GM18526 (cell line): ENCODE data around the gene LYPLAL1.

Source experiments
- POLR2A ChIP-seq: IDR thresholded peaks from 3 replicates; pipeline ENCODE4 v1.6.1; 2011; ENCODE audit not compliant: insufficient read length; ENCODE audit errors: extremely low read depth

LYPLAL1 gene

DNA sequence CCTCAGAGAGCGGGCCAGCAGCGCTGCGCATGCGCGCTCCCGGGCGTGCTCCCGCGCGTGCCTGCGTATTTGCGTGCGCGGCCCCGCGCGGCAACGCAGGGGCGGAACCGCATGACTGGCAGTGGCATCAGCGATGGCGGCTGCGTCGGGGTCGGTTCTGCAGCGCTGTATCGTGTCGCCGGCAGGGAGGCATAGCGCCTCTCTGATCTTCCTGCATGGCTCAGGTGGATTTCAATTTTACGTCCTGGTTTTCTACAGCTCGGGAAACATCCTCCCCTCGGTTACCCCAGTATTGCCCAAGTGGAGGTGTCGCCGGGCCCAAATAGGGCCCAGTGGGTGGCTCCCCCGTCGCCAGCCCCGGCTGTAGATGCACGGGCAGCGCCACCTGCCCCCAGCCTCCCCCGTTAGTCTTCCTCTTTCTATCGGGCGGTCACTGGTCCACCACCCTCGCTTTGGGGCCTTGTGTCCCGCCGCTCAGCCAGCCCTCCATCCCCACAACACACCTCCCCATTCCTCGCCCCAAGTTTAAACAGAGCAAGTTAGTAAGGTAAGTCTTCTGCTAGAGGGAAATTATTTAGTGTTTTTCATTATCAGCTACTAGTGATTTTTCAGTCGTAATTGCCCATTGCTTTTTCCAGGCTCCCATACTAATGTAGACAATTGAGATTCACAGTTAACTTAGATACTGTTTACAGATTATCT lies at the start of gene LYPLAL1:
Gene LYPLAL1, plus strand, starts transcription at position 121 of the 702 bp plus-strand sequence. Its CDS starts 13 bp downstream, at position 134.
- peak; percentile 96 for TF ChIP-seq POLR2A

DNA sequence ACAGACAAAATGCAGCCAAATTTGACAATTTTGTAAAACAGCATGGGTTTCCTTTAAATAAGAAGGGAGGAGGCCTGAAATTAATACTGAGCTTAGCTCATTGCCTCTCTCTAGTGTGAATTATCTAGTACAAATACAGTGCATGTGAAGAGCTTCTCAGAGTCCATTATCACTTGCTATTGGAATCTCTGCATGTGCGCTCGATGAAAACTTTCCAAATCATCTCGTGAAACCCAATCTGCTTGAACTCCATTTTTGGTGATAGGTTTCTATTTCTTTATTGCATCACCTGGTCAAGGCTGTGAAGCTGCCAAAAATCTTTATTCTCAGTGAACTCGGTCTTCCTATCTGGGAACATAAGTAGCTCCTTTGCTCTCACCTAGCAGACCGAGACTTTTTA lies 49.5 kb upstream of the LYPLAL1 start:
- TF ChIP-seq POLR2A = no peak

DNA sequence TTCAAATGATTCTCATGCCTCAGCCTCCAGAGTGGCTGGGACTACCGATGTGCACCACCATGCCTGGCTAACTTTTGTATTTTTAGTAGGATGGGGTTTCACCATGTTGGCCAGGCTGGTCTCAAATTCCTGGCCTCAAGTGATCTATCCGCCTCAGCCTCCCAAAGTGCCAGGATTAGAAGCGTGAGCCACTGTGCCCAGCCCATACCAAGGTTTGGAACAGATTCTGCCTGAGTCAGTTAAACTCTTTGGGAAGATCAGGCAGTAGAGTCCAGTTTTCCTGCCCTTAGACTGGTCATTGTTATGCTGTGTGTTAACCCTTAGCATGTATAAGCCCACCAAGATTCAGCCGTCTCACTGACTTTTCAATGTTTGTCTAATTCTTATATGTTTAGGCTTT lies 48.3 kb upstream of the LYPLAL1 start:
- TF ChIP-seq POLR2A = no peak

DNA sequence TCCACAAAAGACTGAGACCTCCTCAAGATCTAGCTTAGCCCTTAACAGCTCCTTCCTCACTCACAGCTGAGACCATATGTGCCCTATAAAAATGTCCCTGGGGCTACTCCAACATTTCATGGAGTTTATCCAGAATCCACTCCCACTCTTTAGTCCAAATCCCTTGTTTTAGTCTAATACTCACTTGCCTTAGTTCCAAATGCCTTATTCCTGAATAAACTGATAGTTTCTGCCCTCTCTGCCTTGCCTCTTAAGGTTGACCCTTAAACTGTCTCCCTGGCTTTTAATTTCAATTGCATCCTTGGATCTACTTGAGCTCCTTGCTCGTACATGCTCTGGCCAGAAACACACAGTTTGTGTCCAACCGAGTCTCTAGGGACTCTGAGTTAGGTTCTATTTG lies 47.3 kb upstream of the LYPLAL1 start:
- TF ChIP-seq POLR2A = no peak

DNA sequence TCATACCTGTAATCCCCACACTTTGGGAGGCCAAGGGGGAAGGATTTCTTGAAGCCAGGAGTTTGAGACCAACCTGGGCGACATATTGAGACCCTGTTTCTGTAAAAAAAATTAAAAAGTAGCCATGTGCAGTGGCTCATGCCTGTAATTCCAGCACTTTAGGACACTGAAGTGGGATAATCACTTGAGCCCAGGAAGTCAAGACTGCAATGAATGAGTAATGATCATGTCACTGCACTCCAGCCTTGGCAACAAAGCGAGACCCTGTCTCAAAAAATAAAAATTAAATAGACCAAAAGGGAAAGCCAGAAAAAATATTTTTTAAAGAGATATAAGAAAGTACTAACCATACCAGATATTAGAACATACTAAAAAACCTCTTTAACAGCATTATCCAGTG lies 44.7 kb upstream of the LYPLAL1 start:
- no peak for TF ChIP-seq POLR2A

DNA sequence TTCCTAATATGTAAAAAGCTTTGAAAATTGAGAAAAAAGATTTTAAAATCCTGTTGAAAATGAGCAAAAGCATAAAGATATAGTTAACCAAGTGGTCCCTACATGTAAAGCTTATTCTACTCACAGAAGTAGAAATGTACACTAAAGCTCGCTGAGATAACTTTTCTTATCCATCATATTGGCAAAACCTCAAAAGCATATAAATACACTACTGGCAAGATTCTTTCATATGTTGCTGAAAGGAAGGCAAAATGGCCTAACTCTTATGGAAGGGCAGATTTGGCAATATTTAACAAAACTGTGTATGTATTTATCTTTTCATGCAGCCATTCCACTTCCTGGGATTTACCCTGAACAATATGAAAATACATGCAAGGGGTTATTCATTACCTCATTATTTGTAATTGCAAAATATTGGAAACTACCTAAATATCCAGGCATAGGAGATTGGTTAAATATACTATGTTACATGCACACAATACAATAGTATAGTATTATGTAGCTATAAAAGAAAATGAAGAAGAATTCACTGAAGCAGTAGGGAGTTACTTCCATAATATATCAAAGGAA lies 43.2 kb upstream of the LYPLAL1 start:
- no peak for TF ChIP-seq POLR2A

DNA sequence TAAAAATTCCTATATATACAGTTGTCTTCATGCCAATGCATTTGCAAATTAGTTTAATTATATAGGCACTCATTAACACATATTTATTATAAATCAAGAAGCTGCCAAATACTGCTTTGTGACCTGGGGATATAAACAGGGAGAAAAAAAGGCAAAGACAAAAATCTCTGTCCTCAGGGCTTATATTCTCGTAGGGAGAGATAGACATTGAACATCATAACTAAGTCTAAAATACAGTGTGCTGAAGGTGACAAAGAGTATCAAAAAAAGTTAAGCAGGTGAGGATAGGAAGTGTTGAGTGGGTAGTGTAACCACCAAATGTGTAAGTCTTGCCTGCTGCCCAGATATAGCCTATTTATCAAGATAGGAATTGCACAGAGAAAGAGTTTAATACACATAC lies 40.7 kb upstream of the LYPLAL1 start:
- TF ChIP-seq POLR2A = no peak

DNA sequence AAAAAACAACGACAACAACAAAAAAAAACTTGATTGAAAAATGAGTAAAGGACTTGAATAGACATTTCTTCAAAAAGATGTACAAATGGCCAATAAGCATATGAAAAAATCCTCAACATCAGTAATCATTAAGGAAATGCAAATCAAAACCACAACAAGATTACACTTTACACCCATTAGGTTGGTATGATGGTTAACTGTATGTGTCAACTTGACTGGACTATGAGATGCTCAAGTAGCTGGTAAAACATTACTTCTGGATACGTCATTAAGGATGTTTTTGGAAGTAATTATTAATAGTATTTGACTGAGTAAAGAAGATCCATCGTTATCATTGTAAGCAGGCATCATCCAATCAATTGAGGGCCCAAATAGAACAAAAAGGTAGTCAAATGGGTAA lies 34.9 kb upstream of the LYPLAL1 start:
- TF ChIP-seq POLR2A = no peak

DNA sequence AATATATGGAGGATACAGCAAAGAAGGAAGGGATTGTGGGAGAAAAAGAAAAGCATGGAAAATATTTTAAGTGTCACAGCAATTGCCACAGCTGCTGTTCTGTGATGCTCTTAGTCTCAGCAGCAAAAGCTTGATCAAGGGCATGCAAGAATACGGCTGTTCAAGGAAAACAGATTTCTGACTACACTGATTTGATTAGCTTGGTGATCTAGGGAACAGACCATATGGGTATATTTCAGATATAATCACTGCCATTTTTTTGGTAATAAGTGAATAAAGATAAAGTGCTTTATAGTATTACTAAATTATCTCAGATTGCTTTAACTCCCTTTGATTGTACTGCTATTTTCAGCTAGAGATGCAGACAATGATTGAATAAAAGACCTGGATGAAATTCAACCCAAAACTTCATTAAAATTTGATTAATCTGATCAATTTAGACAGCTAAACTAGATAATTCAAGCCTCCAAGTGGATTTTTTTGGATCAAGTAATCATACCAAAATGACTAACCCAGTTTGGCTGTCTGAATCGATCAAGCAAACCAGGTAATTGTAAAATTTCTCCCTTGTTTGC lies 33.3 kb upstream of the LYPLAL1 start:
- TF ChIP-seq POLR2A = no peak

DNA sequence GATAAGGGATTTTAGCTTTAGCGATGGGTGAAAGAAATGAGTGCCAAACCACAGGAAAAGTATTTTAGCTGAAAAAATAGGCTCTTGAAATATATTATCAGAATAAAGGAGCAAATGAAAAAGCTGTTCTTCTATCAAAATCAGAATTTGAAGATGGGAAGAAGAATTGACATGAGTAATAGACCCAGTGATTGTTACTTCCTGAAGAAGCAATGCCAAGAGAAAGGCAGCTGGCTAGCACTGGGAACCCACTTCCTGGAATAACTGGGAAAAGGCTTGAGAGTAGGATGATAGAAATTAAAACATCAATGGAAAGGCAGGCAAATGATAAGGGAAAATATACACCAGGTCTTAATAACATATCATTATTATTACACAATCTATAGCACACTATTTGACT lies 29.9 kb upstream of the LYPLAL1 start:
- no peak for TF ChIP-seq POLR2A

DNA sequence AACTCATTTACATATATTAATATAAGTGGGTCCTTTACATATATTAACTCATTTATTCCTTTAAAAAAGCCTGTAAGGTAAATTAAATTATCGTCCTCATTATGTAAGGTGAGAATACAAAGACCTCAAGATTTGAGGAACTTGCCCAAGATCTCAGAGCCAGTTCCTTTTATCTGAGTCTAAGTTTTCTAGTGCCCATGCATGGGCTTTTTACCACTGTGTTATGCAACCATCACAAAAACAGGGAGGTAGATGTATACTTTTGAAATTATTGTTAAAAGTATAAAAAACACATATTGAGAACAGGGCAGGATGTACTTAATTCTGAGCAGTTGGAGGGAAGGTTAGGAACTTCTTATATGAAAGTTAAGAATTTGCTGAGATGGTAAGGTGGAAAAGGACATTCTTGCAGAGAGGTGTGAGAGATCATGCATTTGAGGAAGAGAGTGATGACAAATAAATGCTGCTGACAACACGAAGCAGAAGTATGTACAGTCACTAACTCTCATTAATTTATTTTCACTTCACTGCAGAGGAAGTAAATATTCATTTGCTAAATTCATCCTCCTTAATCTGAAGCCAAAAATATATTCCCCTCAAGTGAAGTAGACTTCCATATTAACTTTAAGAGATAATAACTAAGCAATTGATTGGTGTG lies 28.9 kb upstream of the LYPLAL1 start:
- no peak for TF ChIP-seq POLR2A

DNA sequence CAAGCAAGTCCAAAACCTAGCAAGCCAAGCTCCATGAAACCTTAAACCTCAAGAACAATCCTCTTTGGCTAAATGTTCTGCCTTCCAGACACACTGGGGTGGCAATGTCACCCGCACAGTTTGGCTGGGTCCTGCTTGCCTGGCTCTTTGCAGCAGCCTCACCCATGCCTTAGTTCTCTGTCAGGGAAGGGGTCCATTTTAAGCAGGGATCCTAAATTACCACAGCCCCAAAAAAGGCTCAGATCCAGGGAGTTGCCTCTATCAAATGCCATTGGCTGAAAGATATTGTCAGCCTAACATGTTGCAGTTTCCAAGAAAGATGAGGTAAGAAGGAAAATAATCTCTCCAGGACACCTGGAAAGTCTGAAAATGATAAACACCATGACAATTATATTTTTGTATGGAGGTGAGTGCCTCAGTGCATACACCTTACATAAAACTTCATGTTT lies 26.1 kb upstream of the LYPLAL1 start:
- TF ChIP-seq POLR2A = no peak

DNA sequence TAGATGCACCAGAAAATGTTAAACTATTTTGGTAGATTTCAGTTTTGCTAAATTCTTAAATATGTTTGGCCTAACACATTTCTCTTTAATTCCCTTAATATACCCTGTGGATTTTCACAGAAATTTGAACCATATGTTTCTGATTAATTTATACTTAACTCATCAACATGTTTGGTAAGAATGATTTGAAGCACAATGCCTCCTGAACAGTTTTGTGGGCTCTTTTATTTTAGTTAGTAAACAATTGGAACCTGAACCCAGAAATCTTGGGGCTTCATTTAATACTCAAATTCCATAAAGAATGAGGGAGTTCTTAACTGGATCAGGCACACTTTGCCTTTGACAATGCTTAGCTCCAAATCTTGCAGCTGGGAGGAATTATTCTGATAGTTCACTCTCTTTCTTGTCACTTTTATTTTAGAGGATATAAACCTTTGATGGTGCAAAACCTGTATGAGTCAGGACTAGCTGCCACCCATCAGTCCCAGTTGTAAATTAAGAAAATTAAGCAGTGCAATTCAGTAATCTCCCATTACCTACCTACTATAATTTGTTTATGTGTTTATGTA lies 24.6 kb upstream of the LYPLAL1 start:
- TF ChIP-seq POLR2A = no peak

DNA sequence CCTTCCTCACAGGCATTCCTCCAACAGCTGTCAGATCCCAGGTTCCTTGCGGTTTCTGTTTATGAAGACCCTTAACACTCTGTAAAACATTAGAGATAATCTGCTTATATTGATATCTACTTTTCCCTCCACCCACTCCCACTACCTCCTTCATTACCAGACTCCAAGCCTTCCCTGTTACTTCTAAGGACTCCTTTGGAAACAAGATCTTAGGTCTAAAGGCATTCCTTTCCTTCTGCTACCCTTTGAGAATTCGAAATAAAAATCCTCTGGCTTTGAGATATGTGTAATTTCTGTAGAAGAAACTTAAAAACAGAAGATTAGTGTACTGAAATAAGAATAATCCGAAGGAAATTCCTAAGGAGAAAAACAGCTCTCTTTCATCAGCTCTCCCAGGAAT lies 23.7 kb upstream of the LYPLAL1 start:
- no peak for TF ChIP-seq POLR2A

DNA sequence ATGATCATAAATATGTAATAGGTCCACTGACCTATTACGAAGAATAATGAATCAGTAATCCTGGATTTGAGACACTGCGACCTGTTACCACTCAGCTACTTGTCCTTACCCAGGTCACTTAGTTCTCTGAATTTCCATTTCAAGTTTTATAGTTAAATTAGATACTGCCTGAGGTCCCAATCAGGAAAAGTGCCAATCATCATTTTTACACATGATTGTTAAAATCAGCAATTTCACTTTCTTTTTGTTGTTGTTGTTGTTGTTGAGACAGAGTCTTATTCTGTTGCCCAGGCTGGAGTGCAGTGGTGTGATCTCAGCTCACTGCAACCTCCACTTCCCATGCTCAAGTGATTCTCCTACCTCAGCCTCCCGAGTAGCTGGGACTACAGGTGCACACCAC lies 22.8 kb upstream of the LYPLAL1 start:
- TF ChIP-seq POLR2A = no peak

DNA sequence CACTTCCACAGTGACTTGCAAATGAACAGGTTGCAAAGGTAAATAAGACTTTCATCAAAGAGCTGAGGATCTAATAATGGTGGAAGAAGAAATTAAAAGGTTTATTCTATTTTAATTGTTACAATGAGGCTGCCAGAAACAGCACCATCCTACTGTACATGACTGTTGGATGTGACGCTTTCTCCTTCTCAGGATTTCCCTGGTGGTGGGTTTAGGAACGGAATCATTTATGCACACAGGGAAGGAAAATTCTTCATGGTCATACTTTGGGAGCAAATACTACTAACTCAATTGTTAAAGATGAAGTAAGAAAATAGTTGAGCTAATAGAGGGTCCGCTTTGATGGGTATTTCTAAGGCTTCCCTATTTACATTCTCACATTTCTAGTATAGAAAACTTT lies 22.2 kb upstream of the LYPLAL1 start:
- no peak for TF ChIP-seq POLR2A

DNA sequence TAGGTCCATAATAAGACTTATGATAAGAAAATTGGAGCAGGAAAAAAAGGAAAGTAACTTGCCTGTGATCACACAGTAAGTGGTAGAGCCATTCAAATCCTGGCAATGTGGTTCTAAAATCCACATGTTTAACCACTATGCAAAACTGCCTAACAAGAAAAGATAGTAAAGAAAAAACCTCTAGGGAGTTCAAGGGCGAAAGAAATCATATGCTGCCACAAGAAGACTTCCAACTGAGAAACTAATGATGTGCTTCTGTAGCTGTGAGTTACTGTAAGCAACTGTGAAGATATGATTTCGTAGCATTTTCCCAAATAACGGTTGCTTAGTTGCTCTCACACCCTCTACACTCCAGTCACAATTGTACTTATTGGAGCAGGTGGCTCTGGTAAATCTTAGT lies 20.9 kb upstream of the LYPLAL1 start:
- TF ChIP-seq POLR2A = no peak

DNA sequence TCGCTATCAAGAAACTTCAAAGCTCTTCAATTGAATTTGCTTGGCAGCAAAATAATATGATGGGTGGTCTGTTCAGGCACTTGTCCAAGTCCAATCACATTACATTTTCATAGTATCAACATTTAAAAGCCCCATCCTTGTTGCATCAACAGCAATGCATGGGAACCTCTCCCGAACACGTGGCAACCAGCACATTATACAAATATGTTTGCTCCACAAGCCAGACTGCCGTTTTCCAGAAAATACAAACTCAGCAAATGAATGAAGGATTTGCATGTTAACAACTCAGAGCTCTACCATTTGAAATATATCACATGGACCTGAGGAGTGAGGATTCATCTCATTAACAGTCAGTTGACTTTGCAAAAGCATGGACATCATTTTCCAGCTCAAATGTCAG lies 20.0 kb upstream of the LYPLAL1 start:
- no peak for TF ChIP-seq POLR2A
